ENCODE measurements around the gene CARF. TPM values are rescaled to one million over a fixed set of nuclear protein-coding genes. Genes with fewer than 3 reads are reported as not detected.

The CARF gene
- total and polyA plus RNA-seq, 4 donors = 11.1 to 24.9 (median 16.5) TPM

GRCh38 chr2:203002054-203002821 lies 90.2 kb downstream of the CARF start:
- Histone ChIP-seq H3K4me1 (ENCODE audit: control insufficient read depth, insufficient read depth, low read length) (no peaks in the 10 kb centered on the region), H3K27ac (ENCODE audit: low read depth, low read length) (no peak overlapping the region), H3K36me3 (ENCODE audit: control insufficient read depth, insufficient read depth, low read length) (no peaks in the 10 kb centered on the region), H3K27me3 (ENCODE audit: control insufficient read depth, insufficient read depth, low read length) (no peaks in the 10 kb centered on the region), H3K4me3 (ENCODE audit: low read depth, low read length) (no peak overlapping the region), H3K9me3 (ENCODE audit: control insufficient read depth, insufficient read depth, low read length) (no peaks in the 10 kb centered on the region)
- DNase-seq (ENCODE audit: low read depth in 4 of 6, low spot score in 6 of 6) = no peak
- WGBS (ENCODE audit: insufficient coverage) = 100% methylated on average over 1 of the region's 3 CpGs

- no peaks in the 10 kb centered on the region for H3K4me1 ChIP-seq (ENCODE audit: control insufficient read depth, insufficient read depth, low read length)
- H3K9me3 ChIP-seq (ENCODE audit: control insufficient read depth, insufficient read depth, low read length) = no peaks in the 10 kb centered on the region
- no peak overlapping the region for H3K27ac ChIP-seq (ENCODE audit: low read depth, low read length)
- H3K36me3 ChIP-seq (ENCODE audit: control insufficient read depth, insufficient read depth, low read length) = no peaks in the 10 kb centered on the region
- 94% methylated on average over 7 of the region's 8 CpGs for WGBS (ENCODE audit: insufficient coverage)
- no peak overlapping the region for H3K4me3 ChIP-seq (ENCODE audit: low read depth, low read length)
- DNase-seq (ENCODE audit: low read depth in 4 of 6, low spot score in 6 of 6) = no peak
- H3K27me3 ChIP-seq (ENCODE audit: control insufficient read depth, insufficient read depth, low read length) = no peaks in the 10 kb centered on the region
Observed at GRCh38 chr2:203003716-203004115, 91.6 kb downstream of the CARF start.

GRCh38 chr2:203014456-203015199 lies 102.6 kb downstream of the CARF start, which contains the start of gene NBEAL1:
TSS of gene NBEAL1 (plus strand) at chr2:203014875. CDS start at chr2:203016385, 1,510 bp downstream.
- under 1% methylated on average over 58 of the region's 59 CpGs for WGBS (ENCODE audit: insufficient coverage)
- Histone ChIP-seq H3K9me3 (ENCODE audit: control insufficient read depth, insufficient read depth, low read length) (no peaks in the 10 kb centered on the region), H3K4me3 (ENCODE audit: low read depth, low read length) (peak within 1 kb of the TSS; percentile 99), H3K27ac (ENCODE audit: low read depth, low read length) (peak within 1 kb of the TSS; percentile 97), H3K4me1 (ENCODE audit: control insufficient read depth, insufficient read depth, low read length) (peaks cover 12% of the 10 kb centered on the region), H3K27me3 (ENCODE audit: control insufficient read depth, insufficient read depth, low read length) (no peaks in the 10 kb centered on the region), H3K36me3 (ENCODE audit: control insufficient read depth, insufficient read depth, low read length) (no peaks in the 10 kb centered on the region)
- DNase-seq (ENCODE audit: low read depth in 4 of 6, low spot score in 6 of 6) = peak; percentile 93 to 99 (median 96)

- no CpG with 5 or more reads among the region's 3 CpGs for WGBS (ENCODE audit: insufficient coverage)
- Histone ChIP-seq H3K27ac (ENCODE audit: low read depth, low read length) (no peak overlapping the region), H3K4me3 (ENCODE audit: low read depth, low read length) (peak overlapping the region; percentile 2), H3K9me3 (ENCODE audit: control insufficient read depth, insufficient read depth, low read length) (no peaks in the 10 kb centered on the region), H3K4me1 (ENCODE audit: control insufficient read depth, insufficient read depth, low read length) (peaks cover 12% of the 10 kb centered on the region), H3K27me3 (ENCODE audit: control insufficient read depth, insufficient read depth, low read length) (no peaks in the 10 kb centered on the region), H3K36me3 (ENCODE audit: control insufficient read depth, insufficient read depth, low read length) (no peaks in the 10 kb centered on the region)
- no peak for DNase-seq (ENCODE audit: low read depth in 4 of 6, low spot score in 6 of 6)
Observed at GRCh38 chr2:203016716-203017115, 104.6 kb downstream of the CARF start.

GRCh38 chr2:203018181-203018580 lies 106.1 kb downstream of the CARF start:
- Histone ChIP-seq H3K4me3 (ENCODE audit: low read depth, low read length) (peak overlapping the region; percentile 24), H3K27me3 (ENCODE audit: control insufficient read depth, insufficient read depth, low read length) (no peaks in the 10 kb centered on the region), H3K4me1 (ENCODE audit: control insufficient read depth, insufficient read depth, low read length) (peaks cover 12% of the 10 kb centered on the region), H3K36me3 (ENCODE audit: control insufficient read depth, insufficient read depth, low read length) (no peaks in the 10 kb centered on the region), H3K27ac (ENCODE audit: low read depth, low read length) (no peak overlapping the region), H3K9me3 (ENCODE audit: control insufficient read depth, insufficient read depth, low read length) (no peaks in the 10 kb centered on the region)
- WGBS (ENCODE audit: insufficient coverage) = no CpG with 5 or more reads among the region's 1 CpG
- DNase-seq (ENCODE audit: low read depth in 4 of 6, low spot score in 6 of 6) = peak in 2 of 6 donors; percentile 9 to 12

- WGBS (ENCODE audit: insufficient coverage) = no CpG with 5 or more reads among the region's 2 CpGs
- Histone ChIP-seq H3K27me3 (ENCODE audit: control insufficient read depth, insufficient read depth, low read length) (no peaks in the 10 kb centered on the region), H3K4me3 (ENCODE audit: low read depth, low read length) (no peak overlapping the region), H3K9me3 (ENCODE audit: control insufficient read depth, insufficient read depth, low read length) (no peaks in the 10 kb centered on the region), H3K27ac (ENCODE audit: low read depth, low read length) (no peak overlapping the region), H3K4me1 (ENCODE audit: control insufficient read depth, insufficient read depth, low read length) (peaks cover 8% of the 10 kb centered on the region), H3K36me3 (ENCODE audit: control insufficient read depth, insufficient read depth, low read length) (no peaks in the 10 kb centered on the region)
- peak in 1 of 6 donors; percentile 12 for DNase-seq (ENCODE audit: low read depth in 4 of 6, low spot score in 6 of 6)
Observed at GRCh38 chr2:203019142-203019541, 107.1 kb downstream of the CARF start.

- no peaks in the 10 kb centered on the region for H3K4me1 ChIP-seq (ENCODE audit: control insufficient read depth, insufficient read depth, low read length)
- H3K36me3 ChIP-seq (ENCODE audit: control insufficient read depth, insufficient read depth, low read length) = no peaks in the 10 kb centered on the region
- no peaks in the 10 kb centered on the region for H3K9me3 ChIP-seq (ENCODE audit: control insufficient read depth, insufficient read depth, low read length)
- WGBS (ENCODE audit: insufficient coverage) = 100% methylated on average over 1 of the region's 4 CpGs
- no peak overlapping the region for H3K4me3 ChIP-seq (ENCODE audit: low read depth, low read length)
- no peak overlapping the region for H3K27ac ChIP-seq (ENCODE audit: low read depth, low read length)
- no peak for DNase-seq (ENCODE audit: low read depth in 4 of 6, low spot score in 6 of 6)
- H3K27me3 ChIP-seq (ENCODE audit: control insufficient read depth, insufficient read depth, low read length) = no peaks in the 10 kb centered on the region
Observed at GRCh38 chr2:203021991-203022390, 109.9 kb downstream of the CARF start.

- Histone ChIP-seq H3K9me3 (ENCODE audit: control insufficient read depth, insufficient read depth, low read length) (no peaks in the 10 kb centered on the region), H3K36me3 (ENCODE audit: control insufficient read depth, insufficient read depth, low read length) (no peaks in the 10 kb centered on the region), H3K4me3 (ENCODE audit: low read depth, low read length) (no peak overlapping the region), H3K27ac (ENCODE audit: low read depth, low read length) (no peak overlapping the region), H3K4me1 (ENCODE audit: control insufficient read depth, insufficient read depth, low read length) (no peaks in the 10 kb centered on the region), H3K27me3 (ENCODE audit: control insufficient read depth, insufficient read depth, low read length) (no peaks in the 10 kb centered on the region)
- DNase-seq (ENCODE audit: low read depth in 4 of 6, low spot score in 6 of 6) = no peak
- WGBS (ENCODE audit: insufficient coverage) = no CpG with 5 or more reads among the region's 1 CpG
Observed at GRCh38 chr2:203022751-203023150, 110.7 kb downstream of the CARF start.

- Histone ChIP-seq H3K4me1 (ENCODE audit: control insufficient read depth, insufficient read depth, low read length) (no peaks in the 10 kb centered on the region), H3K36me3 (ENCODE audit: control insufficient read depth, insufficient read depth, low read length) (no peaks in the 10 kb centered on the region), H3K27me3 (ENCODE audit: control insufficient read depth, insufficient read depth, low read length) (no peaks in the 10 kb centered on the region), H3K27ac (ENCODE audit: low read depth, low read length) (no peak overlapping the region), H3K4me3 (ENCODE audit: low read depth, low read length) (no peak overlapping the region), H3K9me3 (ENCODE audit: control insufficient read depth, insufficient read depth, low read length) (no peaks in the 10 kb centered on the region)
- no peak for DNase-seq (ENCODE audit: low read depth in 4 of 6, low spot score in 6 of 6)
Observed at GRCh38 chr2:203025592-203025991, 113.5 kb downstream of the CARF start.

- H3K4me3 ChIP-seq (ENCODE audit: low read depth, low read length) = no peak overlapping the region
- no CpG with 5 or more reads among the region's 2 CpGs for whole genome bisulfite sequencing (ENCODE audit: insufficient coverage)
- H3K9me3 ChIP-seq (ENCODE audit: control insufficient read depth, insufficient read depth, low read length) = no peaks in the 10 kb centered on the region
- H3K4me1 ChIP-seq (ENCODE audit: control insufficient read depth, insufficient read depth, low read length) = no peaks in the 10 kb centered on the region
- no peak overlapping the region for H3K27ac ChIP-seq (ENCODE audit: low read depth, low read length)
- H3K27me3 ChIP-seq (ENCODE audit: control insufficient read depth, insufficient read depth, low read length) = no peaks in the 10 kb centered on the region
- no peak for DNase-seq (ENCODE audit: low read depth in 4 of 6, low spot score in 6 of 6)
- no peaks in the 10 kb centered on the region for H3K36me3 ChIP-seq (ENCODE audit: control insufficient read depth, insufficient read depth, low read length)
Observed at GRCh38 chr2:203030545-203030944, 118.5 kb downstream of the CARF start.

Data from spinal cord (tissue), 10 donors.